CD4-positive, alpha-beta T cell treated with Interleukin-4 for 4 hours (primary cell): ENCODE measurements around the gene SLC25A23.

ENCODE experiments used
- DNase-seq: peaks from one replicate; pipeline ENCODE4 v3.0.0-alpha.2; 2020

SLC25A23 gene

DNA sequence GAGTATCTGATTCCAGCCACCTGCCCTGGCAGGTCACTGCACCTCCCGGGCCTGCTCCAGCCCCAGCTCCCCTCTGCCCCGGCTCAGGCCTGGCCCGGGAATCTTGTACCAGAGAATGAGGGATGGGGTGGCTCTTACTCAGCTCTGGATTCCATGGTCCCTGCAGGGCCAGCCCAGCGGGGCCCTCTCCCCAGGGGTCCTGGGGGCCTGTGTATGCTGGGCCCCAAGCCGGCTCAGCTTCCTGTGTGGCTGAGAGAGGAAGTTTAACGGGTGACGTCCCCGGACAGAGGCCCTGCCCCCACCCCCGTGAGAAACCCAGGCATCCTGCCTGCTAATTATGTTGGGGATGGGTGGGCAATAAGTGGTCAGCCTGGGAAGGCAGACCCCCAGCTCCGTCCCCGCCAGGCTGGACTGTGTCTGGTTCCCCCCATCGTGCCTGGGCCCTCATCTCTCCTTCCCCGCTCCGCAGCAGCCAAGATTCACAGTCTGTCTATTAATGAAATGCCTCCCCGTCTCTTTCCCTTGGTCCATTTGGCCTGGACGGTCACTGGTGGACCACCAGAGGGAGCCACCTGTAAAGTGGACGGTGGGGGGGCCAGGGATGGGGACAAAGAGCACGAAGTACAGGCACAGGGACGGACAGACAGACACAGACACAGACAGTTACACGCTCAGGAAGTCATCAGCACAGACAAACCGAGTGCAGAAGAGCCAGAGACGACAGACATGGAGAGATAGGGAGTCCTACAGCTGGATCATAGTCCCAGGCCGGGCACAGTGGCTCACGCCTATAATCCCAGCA lies 22.1 kb upstream of the SLC25A23 start, which contains the start of gene DENND1C:
Gene DENND1C (minus strand): TSS at position 247 of the 802 bp plus-strand sequence. CDS start 92 bp downstream, at position 155.
- peak; percentile 62 for DNase-seq

DNA sequence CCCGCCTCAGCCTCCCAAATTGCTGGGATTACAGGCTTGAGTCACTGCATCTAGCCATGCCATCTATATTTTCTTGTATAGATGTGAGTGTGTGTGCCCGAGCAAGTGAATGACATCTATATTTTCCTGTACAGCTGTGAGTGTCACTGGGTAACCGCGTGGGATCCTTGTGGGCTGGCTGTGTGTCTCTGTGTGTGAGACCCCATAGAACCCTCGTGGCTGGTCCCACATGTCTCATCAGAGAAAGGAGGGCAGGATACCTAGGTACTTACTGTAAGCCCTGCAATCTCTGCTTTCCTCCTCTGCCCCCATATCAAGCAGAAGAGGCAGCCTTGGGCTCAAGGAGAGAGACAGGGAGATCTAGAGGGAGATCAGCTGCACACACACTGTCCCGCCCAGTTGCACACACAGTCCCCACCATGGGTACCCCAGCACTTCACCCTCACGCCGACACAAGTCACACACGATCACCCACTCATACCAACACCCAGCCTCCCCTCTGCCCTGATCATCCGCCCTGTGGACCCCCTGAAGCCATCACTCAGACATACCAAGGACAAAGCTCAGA lies 21.3 kb upstream of the SLC25A23 start:
- peak; percentile 19 for DNase-seq

- DNase-seq: peak; percentile 19
Observed at GRCh38 chr19:6479836-6480398, 20.3 kb upstream of the SLC25A23 start.

GRCh38 chr19:6478815-6479214 lies 19.2 kb upstream of the SLC25A23 start:
- DNase-seq: no peak

DNA sequence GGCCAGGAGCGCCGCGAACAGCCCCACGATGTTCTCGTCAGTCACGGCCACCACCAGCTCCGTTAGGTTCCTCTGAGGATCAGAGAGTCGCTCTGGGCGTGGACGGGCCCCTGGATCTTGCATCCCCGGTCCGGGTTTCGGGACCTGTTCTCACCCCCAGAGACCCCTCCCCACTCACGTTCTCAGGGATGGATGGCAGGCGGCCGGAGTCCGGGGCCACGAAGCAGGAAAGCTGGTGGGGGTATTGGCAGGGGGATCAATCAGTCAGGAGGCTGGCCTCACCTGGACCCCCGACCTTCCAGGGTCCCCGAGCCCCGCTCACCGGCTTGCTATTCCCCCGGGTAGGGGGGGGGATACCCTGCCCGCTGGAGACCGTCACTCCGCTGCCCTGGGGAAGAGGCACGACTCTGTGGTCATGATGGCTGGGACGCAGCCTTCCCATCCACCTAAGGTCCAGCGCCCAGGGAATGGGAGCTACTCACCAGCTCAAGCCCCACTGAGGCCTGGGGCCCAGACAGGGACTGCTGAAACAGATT lies 17.4 kb upstream of the SLC25A23 start:
- DNase-seq: no peak

DNA sequence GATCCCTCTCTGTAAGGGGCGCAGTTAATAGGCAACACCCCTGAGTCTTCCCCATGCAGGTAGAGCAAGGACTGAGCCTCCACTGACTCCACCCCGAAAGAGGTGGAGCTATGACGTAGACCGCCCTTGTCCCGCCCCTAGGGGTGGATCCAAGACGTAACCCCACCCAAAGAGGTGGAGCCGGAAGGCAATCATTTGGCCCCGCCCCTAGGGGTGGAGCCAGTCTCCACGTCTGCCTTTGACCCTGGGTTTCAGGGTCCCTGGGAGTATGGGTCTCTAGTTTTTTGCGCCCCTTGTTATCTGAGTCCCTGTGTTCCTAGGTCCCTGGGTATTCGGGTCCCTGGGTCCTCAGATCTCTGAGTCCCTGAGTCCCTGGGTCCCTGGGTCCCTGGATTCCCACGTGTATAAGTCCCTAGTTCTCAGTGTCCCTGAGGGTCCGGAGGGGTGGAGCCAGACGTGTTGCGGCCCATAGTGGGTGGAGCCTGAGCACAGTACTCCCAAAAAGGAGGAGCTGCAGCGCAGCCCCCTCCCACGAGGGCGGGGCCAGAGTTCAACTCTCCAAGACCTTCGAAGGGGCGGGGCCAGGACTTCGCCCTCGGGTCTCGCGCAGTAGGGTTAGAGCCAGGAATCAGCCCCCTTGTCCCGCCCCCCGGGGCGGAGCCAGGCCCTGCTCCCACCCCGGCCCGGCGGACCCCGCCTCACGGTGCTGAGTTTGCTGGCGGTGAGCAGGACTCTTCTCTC lies 16.7 kb upstream of the SLC25A23 start:
- DNase-seq: peak; percentile 14

- no peak for DNase-seq
Observed at GRCh38 chr19:6475321-6476108, 15.9 kb upstream of the SLC25A23 start.

GRCh38 chr19:6473647-6474046 lies 14.1 kb upstream of the SLC25A23 start:
- no peak for DNase-seq

- no peak for DNase-seq
Observed at GRCh38 chr19:6472713-6473112, 13.1 kb upstream of the SLC25A23 start.

DNA sequence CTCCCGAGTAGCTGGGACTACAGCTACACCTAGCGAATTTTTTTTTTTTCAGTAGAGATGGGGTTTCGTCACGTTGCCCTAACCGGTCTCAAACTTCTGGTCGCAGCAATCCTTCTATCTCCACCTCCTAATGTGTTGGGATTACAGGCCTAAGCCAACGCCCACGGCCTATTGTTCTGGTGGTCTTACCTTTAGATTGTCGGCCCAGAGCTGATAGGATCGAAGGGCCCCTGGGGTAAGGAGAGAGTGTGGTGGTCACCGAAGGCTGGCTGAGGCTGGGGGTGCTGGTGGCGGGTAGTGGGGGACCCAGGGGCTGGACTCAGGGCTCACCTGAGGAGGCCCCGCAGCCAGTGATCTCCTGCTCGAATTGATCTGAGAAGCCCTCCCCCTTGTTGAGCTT lies 11.5 kb upstream of the SLC25A23 start:
- DNase-seq: no peak

DNA sequence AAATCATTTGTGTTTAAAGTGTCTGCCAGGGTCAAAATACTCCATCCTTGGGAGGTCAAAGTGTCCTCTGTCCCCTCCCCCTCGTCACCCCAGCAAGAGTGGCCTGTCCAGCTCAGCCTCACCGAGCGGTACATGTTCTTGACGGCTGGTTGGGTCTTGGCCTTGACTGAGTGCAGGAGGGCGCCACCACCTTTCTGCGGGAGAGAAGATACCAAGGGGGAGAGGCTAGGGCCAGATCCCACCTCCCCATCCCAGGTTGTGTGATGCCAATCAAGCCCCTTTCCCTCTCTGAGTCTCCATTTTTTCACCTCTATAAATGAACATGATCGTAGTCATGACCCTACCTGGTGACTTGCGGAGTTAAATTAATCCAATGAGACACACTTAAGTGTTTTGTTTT lies 10.6 kb upstream of the SLC25A23 start:
- DNase-seq: no peak

DNA sequence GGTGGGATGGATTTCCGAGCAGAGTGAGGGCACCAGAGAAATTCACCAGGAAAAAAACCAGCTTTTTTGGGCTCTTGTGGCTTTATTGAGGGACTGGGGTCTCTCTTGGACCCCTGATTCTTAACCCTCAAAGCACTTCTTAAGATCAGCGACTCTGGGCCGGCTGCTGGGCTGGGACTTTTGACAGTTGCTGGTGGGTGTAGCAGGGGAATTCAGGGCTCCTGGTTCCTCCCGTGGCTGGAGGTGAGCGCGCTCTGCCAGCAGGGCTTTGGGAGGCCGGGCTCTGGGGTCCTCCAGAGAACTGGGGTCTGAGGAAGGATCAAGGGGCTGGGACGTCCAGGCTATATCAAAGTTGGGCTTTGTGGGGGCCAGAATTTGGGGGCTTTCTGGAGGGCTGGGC lies 7.8 kb upstream of the SLC25A23 start:
- DNase-seq: no peak

GRCh38 chr19:6466526-6467248 lies 7.1 kb upstream of the SLC25A23 start:
- no peak for DNase-seq

- DNase-seq: no peak
Observed at GRCh38 chr19:6465663-6466062, 6.1 kb upstream of the SLC25A23 start.

GRCh38 chr19:6465006-6465405 lies 5.4 kb upstream of the SLC25A23 start:
- no peak for DNase-seq

- DNase-seq: peak; percentile 52
Observed at GRCh38 chr19:6464070-6464873, 4.7 kb upstream of the SLC25A23 start, which contains the start of gene CRB3. TSS of gene CRB3 (plus strand) at chr19:6464271. CDS start at chr19:6464702, 431 bp downstream.

DNA sequence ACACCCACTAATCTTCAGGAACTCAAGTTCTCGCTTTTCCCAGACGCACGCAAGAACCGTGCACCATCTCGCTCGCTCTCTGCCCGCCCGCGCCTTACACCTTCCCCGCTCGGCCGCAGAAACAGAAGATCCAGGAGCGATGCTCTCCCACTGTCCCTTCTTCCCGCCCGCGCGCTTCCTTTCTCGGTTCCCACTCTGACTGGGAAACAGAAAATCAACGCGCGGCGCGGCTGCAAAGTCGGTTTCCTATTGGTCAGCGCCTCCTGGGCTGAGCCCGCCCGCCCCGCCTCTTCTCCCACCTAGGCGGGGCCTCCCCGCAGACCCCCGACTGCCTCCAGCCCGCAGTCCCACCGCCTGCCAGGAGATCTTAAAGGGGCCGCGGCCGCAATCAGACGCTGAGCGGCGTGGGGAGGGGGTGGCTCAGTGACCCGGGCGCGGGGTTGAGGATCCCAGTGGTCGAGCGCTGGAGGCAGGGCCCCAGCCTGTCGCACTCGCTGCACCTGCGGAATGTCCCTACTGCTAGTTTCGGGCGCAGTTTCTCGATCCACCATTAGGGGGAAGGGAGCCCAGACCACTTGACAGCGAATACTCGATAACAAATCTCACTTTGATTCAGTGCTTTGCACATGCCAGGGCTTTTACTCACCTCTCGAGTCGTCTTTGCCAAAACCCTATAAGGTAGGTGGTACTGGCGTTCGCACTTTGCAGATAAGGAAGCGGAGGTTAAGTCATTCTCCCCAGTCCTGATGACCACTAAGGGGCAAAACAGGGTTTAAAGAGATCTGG lies 700 bp upstream of the SLC25A23 start:
- peak; percentile 98 for DNase-seq

- no peak for DNase-seq
Observed at GRCh38 chr19:6458695-6459261, 814 bp downstream of the SLC25A23 start.

- DNase-seq: no peak
Observed at GRCh38 chr19:6457958-6458694, 1.5 kb downstream of the SLC25A23 start.
